ENCODE results near the gene TTC19.

The TTC19 gene

DNA sequence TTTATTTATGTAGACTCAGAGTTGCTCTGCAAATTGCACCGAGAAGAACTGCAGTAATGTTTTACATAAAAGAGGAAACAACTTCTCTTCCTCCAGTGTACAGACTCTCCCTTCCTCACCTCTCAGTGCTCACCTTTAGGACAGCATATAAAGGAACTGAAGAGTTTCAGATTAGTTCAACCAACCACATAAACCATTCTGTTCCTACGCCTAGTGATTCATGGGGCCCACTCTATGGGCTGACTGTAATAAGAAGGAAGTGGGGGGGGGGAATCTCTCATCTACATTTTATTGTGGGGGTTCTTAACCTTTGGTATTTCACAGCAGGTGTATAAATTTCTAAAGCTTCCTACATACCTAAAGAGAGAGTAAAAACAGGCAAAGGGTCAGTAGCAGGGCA is 18.4 kb upstream of the TTC19 start:
- no peak overlapping the region for H3K4me3 Mint-ChIP-seq
- peaks cover 5% of the 10 kb centered on the region for H3K4me1 Mint-ChIP-seq
- H3K27me3 Mint-ChIP-seq, result no peaks in the 10 kb centered on the region

GRCh38 chr17:15981646-15982580 is 17.7 kb upstream of the TTC19 start:
- no peaks in the 10 kb centered on the region for H3K9me3 Mint-ChIP-seq
- peaks cover 5% of the 10 kb centered on the region for H3K4me1 Mint-ChIP-seq
- ATAC-seq (replicated peaks; ENCODE audit: extremely low read depth, poor library complexity, severe bottlenecking), result no peak
- H3K27ac Mint-ChIP-seq (ENCODE audit: low read depth), result peak overlapping the region; percentile 32
- no peaks in the 10 kb centered on the region for H3K27me3 Mint-ChIP-seq
- H3K36me3 Mint-ChIP-seq (ENCODE audit: insufficient read depth), result peaks cover 29% of the 10 kb centered on the region
- no peak overlapping the region for H3K4me3 Mint-ChIP-seq
- no peak for DNase-seq (ENCODE audit: low spot score in 2 of 2)

More for the DNA sequence above, 18.4 kb upstream of the TTC19 start:
- DNase-seq (ENCODE audit: low spot score in 2 of 2) (no peak), ATAC-seq (replicated peaks; ENCODE audit: extremely low read depth, poor library complexity, severe bottlenecking) (no peak)
- Mint-ChIP-seq H3K9me3 (no peaks in the 10 kb centered on the region), H3K27ac (ENCODE audit: low read depth) (peak overlapping the region; percentile 32), H3K36me3 (ENCODE audit: insufficient read depth) (peaks cover 26% of the 10 kb centered on the region)

- Mint-ChIP-seq H3K4me3 (no peak overlapping the region), H3K36me3 (ENCODE audit: insufficient read depth) (peaks cover 32% of the 10 kb centered on the region), H3K4me1 (peaks cover 34% of the 10 kb centered on the region), H3K27me3 (no peaks in the 10 kb centered on the region), H3K27ac (ENCODE audit: low read depth) (no peak overlapping the region), H3K9me3 (no peaks in the 10 kb centered on the region)
- no peak for ATAC-seq (replicated peaks; ENCODE audit: extremely low read depth, poor library complexity, severe bottlenecking)
- DNase-seq (ENCODE audit: low spot score in 2 of 2), result no peak
These were observed 3.3 kb upstream of the TTC19 start for GRCh38 chr17:15996322-15996721.

GRCh38 chr17:15998031-15998562 is 1.5 kb upstream of the TTC19 start:
- Mint-ChIP-seq H3K9me3 (no peaks in the 10 kb centered on the region), H3K4me1 (peaks cover 43% of the 10 kb centered on the region), H3K27ac (ENCODE audit: low read depth) (peak overlapping the region; percentile 85), H3K27me3 (no peaks in the 10 kb centered on the region), H3K36me3 (ENCODE audit: insufficient read depth) (peaks cover 42% of the 10 kb centered on the region), H3K4me3 (peak overlapping the region; percentile 78)
- ATAC-seq (replicated peaks; ENCODE audit: extremely low read depth, poor library complexity, severe bottlenecking) (no peak), DNase-seq (ENCODE audit: low spot score in 2 of 2) (no peak)

- peak overlapping the region; percentile 78 for H3K4me3 Mint-ChIP-seq
- no peaks in the 10 kb centered on the region for H3K9me3 Mint-ChIP-seq
- DNase-seq (ENCODE audit: low spot score in 2 of 2), result peak in 1 of 2 donors; percentile 11
These were observed 577 bp downstream of the TTC19 start for GRCh38 chr17:15999974-16000827.

DNA sequence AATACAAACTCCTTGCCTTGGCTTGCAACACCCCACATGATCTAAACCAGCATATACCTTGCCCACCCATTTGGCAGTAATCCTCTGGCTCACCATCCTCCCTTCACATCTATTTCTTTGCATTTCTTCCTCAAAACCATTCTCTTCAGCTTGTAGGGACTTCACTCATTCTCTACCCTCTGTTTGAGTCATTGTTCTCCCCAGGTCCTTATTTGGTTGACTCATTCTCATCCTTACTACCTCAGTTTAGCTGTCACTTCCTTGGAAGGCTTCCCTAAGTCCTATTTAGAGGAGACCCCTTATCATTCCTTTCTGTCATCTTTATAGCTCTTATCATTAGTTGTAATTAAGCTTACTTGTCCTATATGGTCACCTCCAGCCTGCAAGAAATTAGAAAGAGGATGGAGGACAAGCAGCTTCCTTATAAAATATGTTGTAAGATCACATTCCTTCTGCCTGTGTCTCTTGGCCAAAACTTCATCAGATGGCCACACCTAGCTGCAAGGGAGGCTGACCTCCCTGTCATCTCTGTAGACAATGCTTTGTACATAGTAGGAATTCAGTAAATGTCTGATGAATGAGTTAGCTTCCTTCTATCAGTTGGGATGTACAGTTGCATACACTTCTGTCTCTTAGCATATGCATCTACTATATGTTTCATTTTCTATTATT is 1.7 kb downstream of the TTC19 start:
- peak overlapping the region; percentile 78 for H3K4me3 Mint-ChIP-seq
- H3K36me3 Mint-ChIP-seq (ENCODE audit: insufficient read depth), result peaks cover 55% of the 10 kb centered on the region
- no peaks in the 10 kb centered on the region for H3K27me3 Mint-ChIP-seq
- peak overlapping the region; percentile 85 for H3K27ac Mint-ChIP-seq (ENCODE audit: low read depth)
- peaks cover 37% of the 10 kb centered on the region for H3K4me1 Mint-ChIP-seq
- ATAC-seq (replicated peaks; ENCODE audit: extremely low read depth, poor library complexity, severe bottlenecking), result no peak
- no peak for DNase-seq (ENCODE audit: low spot score in 2 of 2)
- H3K9me3 Mint-ChIP-seq, result no peaks in the 10 kb centered on the region

More at GRCh38 chr17:15999974-16000827, 577 bp downstream of the TTC19 start:
- Mint-ChIP-seq H3K4me1 (peaks cover 37% of the 10 kb centered on the region), H3K27me3 (no peaks in the 10 kb centered on the region), H3K36me3 (ENCODE audit: insufficient read depth) (peaks cover 45% of the 10 kb centered on the region), H3K27ac (ENCODE audit: low read depth) (peak overlapping the region; percentile 85)
- ATAC-seq (replicated peaks; ENCODE audit: extremely low read depth, poor library complexity, severe bottlenecking), result peak; percentile 30

DNA sequence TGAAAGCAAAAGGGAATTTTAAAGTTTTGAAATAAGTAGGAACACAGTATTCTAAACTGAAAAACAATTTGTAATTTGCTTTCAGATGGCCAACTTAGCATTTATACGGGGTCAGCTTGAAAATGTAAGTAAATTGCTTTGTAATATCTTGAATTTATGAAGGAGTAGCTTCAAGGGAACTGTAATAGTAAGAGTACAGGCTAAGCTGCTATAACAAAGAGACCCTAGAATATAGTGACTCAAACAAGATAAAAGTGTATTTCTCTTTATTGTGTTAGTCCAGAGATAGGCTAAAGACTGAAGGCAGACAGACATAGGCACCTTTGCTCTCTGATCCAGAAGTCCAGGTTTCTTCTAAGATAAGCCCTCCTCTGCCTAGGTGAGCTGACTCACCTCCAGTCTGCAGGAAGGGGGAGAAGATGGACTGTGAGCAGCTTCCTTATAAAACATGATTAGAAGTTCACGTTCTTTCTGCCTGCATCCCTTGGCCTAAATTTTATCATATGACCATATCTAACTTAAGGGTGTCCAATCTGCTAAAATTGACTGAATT is 3.2 kb downstream of the TTC19 start:
- peaks cover 32% of the 10 kb centered on the region for H3K4me1 Mint-ChIP-seq
- H3K27me3 Mint-ChIP-seq, result no peaks in the 10 kb centered on the region
- no peak for ATAC-seq (replicated peaks; ENCODE audit: extremely low read depth, poor library complexity, severe bottlenecking)
- no peak overlapping the region for H3K4me3 Mint-ChIP-seq
- no peak overlapping the region for H3K27ac Mint-ChIP-seq (ENCODE audit: low read depth)
- H3K9me3 Mint-ChIP-seq, result no peaks in the 10 kb centered on the region
- peaks cover 65% of the 10 kb centered on the region for H3K36me3 Mint-ChIP-seq (ENCODE audit: insufficient read depth)
- no peak for DNase-seq (ENCODE audit: low spot score in 2 of 2)

- ATAC-seq (replicated peaks; ENCODE audit: extremely low read depth, poor library complexity, severe bottlenecking) (no peak), DNase-seq (ENCODE audit: low spot score in 2 of 2) (no peak)
- H3K4me3 Mint-ChIP-seq, result no peak overlapping the region
- no peak overlapping the region for H3K27ac Mint-ChIP-seq (ENCODE audit: low read depth)
- H3K9me3 Mint-ChIP-seq, result no peaks in the 10 kb centered on the region
- no peaks in the 10 kb centered on the region for H3K27me3 Mint-ChIP-seq
- peaks cover 68% of the 10 kb centered on the region for H3K36me3 Mint-ChIP-seq (ENCODE audit: insufficient read depth)
- peaks cover 34% of the 10 kb centered on the region for H3K4me1 Mint-ChIP-seq
These were observed 4.2 kb downstream of the TTC19 start for GRCh38 chr17:16003841-16004240.

GRCh38 chr17:16005636-16006035 is 6.0 kb downstream of the TTC19 start:
- Mint-ChIP-seq H3K27me3 (no peaks in the 10 kb centered on the region), H3K36me3 (ENCODE audit: insufficient read depth) (peaks cover 72% of the 10 kb centered on the region), H3K9me3 (no peaks in the 10 kb centered on the region), H3K4me1 (peaks cover 24% of the 10 kb centered on the region), H3K4me3 (no peak overlapping the region), H3K27ac (ENCODE audit: low read depth) (no peak overlapping the region)
- DNase-seq (ENCODE audit: low spot score in 2 of 2) (no peak), ATAC-seq (replicated peaks; ENCODE audit: extremely low read depth, poor library complexity, severe bottlenecking) (no peak)

DNA sequence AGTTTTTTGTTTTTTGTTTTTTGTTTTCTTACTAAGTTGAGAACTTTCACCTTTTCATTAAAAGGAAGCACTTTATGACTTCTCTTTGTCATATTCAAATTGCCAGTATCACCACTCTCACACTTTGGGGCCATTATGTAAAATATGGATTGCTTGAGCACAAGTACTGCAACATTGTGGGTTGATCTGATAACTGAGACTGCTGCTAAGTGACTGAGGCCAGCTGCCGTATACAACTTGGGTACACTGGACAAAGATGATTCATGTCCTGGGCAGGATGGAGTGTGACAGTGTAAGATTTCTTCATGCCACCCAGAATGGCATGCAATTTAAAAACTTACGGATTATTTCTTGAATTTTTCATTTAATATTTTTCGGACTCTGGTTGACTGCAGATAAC is 7.8 kb downstream of the TTC19 start:
- no peaks in the 10 kb centered on the region for H3K27me3 Mint-ChIP-seq
- no peaks in the 10 kb centered on the region for H3K9me3 Mint-ChIP-seq
- H3K4me1 Mint-ChIP-seq, result peaks cover 20% of the 10 kb centered on the region
- peaks cover 73% of the 10 kb centered on the region for H3K36me3 Mint-ChIP-seq (ENCODE audit: insufficient read depth)
- ATAC-seq (replicated peaks; ENCODE audit: extremely low read depth, poor library complexity, severe bottlenecking) (no peak), DNase-seq (ENCODE audit: low spot score in 2 of 2) (no peak)
- no peak overlapping the region for H3K4me3 Mint-ChIP-seq
- H3K27ac Mint-ChIP-seq (ENCODE audit: low read depth), result no peak overlapping the region

GRCh38 chr17:16013943-16014407 is 14.4 kb downstream of the TTC19 start:
- Mint-ChIP-seq H3K27me3 (no peaks in the 10 kb centered on the region), H3K36me3 (ENCODE audit: insufficient read depth) (peaks cover 53% of the 10 kb centered on the region), H3K27ac (ENCODE audit: low read depth) (no peak overlapping the region), H3K4me3 (no peak overlapping the region), H3K9me3 (no peaks in the 10 kb centered on the region), H3K4me1 (peaks cover 21% of the 10 kb centered on the region)
- no peak for ATAC-seq (replicated peaks; ENCODE audit: extremely low read depth, poor library complexity, severe bottlenecking)
- no peak for DNase-seq (ENCODE audit: low spot score in 2 of 2)

GRCh38 chr17:16019347-16019746 is 19.7 kb downstream of the TTC19 start:
- H3K36me3 Mint-ChIP-seq (ENCODE audit: insufficient read depth), result peaks cover 44% of the 10 kb centered on the region
- no peaks in the 10 kb centered on the region for H3K9me3 Mint-ChIP-seq
- no peak overlapping the region for H3K4me3 Mint-ChIP-seq
- H3K4me1 Mint-ChIP-seq, result peaks cover 15% of the 10 kb centered on the region
- no peak overlapping the region for H3K27ac Mint-ChIP-seq (ENCODE audit: low read depth)
- H3K27me3 Mint-ChIP-seq, result no peaks in the 10 kb centered on the region
- DNase-seq (ENCODE audit: low spot score in 2 of 2), result no peak
- ATAC-seq (replicated peaks; ENCODE audit: extremely low read depth, poor library complexity, severe bottlenecking), result no peak

All from central memory CD8-positive, alpha-beta T cell (primary cell).